GM12891 (cell line): ENCODE measurements around the gene RERE.
A peak's percentile ranks its signal among the peaks of the same experiment; 100 is the strongest.

ENCODE experiments used
- DNase-seq: peaks from one replicate; pipeline ENCODE4 v3.0.0; 2011; ENCODE audit warnings: low spot score; ENCODE audit not compliant: insufficient read length
- FAIRE-seq: peaks from 2 replicates; lab custom pipeline; 2011; peaks lifted over from hg19 to GRCh38; lab: Jason Lieb, UNC
- PAX5 ChIP-seq: IDR thresholded peaks from 2 replicates; pipeline ENCODE4 v1.6.1; 2011; ENCODE audit warnings: low read length, moderate library complexity, mild to moderate bottlenecking; ENCODE audit not compliant: insufficient read depth, severe bottlenecking
- POLR2A ChIP-seq: IDR thresholded peaks from 2 replicates; pipeline ENCODE4 v1.6.1; 2011; ENCODE audit warnings: low read depth, low read length, control low read depth
- POLR2AphosphoS5 ChIP-seq: IDR thresholded peaks from 2 replicates; pipeline ENCODE4 v1.6.1; 2011; ENCODE audit warnings: low read depth, low read length, control low read depth
- POU2F2 ChIP-seq: IDR thresholded peaks from 2 replicates; pipeline ENCODE4 v1.6.1; 2011; ENCODE audit warnings: low read depth, mild to moderate bottlenecking, control low read depth, low read length, moderate library complexity
- SPI1 ChIP-seq: IDR thresholded peaks from 2 replicates; pipeline ENCODE4 v1.6.1; 2011; ENCODE audit warnings: low read depth, low read length, control low read depth
- TAF1 ChIP-seq: IDR thresholded peaks from 2 replicates; pipeline ENCODE4 v1.6.1; 2011; ENCODE audit warnings: low read depth, low read length, control low read depth

The RERE gene

DNA sequence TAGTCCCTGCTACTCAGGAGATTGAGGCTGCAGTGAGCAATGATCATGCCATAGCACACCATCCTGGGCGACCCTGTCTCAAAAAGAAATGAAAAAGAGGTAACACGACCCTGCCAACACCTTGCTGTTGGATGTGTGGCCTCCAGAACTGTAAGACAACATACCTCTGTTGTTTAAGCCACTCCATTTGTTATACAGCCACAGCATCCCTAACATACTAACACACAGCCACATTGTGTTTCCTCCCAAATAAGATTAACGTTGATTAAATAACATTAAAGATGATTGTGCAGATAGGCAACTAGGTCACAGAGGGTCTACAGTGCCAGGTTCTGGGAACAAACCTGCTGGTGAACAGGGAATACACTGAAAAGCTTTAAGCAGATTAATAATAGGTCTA lies 170.4 kb downstream of the RERE start:
- FAIRE-seq: no peak
- no peak for DNase-seq
- no peak for TF ChIP-seq POLR2A
- no peak for TF ChIP-seq POU2F2
- TF ChIP-seq POLR2AphosphoS5: no peak
- no peak for TF ChIP-seq PAX5
- no peak for TF ChIP-seq TAF1
- no peak for TF ChIP-seq SPI1

DNA sequence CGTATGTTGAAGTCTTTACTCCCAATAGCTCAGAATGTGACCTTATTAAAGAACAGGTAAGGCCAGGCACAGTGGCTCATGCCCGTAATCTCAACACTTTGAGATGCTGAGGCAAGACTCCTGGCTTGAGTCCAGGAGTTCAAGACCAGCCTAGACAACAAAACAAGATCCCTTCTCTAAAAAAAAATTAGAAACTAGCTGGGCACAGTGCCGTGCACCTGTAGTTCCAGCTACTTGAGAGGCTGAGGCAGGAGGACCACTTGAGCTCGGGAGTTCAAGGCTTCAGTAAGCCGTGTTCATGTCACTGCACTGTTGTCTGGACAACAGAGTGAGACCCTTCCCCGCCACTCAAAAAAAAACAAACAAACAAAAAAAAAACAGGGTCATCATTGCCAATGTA lies 171.3 kb downstream of the RERE start:
- FAIRE-seq (no peak), DNase-seq (no peak)
- TF ChIP-seq TAF1 (no peak), POLR2AphosphoS5 (no peak)

DNA sequence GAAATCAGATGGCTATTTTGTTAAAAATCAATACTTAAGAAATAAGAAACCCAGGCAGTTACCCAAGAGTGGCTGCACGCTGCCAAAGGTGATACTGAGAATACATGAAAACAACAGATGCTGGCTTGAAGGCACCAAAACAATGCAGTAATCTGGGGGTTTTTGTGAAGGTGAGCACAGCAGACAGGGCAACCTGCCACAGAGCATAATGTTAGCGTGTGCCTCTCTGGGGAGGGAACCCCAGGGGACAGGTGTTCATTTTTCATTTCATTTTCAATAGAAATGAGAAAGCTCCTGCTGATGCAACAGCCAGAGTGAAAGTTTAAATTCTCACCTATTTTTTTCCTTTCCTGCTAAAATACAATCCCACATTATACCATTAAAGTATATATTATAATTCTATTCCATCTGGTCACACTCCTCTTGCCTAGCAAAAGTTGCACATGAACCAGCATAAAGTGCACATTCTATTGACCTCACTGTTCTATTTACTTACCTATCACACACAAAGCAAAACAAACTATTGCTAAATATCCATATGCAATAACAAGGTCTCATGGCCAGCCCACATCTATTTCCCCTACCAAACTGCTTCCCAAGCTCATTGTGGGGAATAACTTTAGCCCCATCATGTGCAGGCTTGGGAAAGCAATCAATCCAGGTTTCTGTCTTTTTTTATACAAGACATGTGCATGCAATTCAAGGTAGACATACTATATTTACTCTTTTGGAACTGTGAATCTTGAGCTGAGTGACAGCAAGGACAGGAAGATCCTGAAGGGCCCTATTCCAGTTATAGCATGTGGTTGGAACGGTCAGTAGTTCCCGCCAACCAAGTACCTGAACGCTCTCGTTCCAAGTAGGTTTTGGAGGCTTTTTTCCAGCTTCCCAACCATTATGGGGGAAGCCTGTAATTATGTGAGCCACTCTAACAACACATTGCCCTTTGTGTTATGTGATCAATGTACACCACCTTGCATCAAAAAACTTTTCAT lies 173.6 kb downstream of the RERE start:
- no peak for DNase-seq
- peak; percentile 80 for FAIRE-seq

DNA sequence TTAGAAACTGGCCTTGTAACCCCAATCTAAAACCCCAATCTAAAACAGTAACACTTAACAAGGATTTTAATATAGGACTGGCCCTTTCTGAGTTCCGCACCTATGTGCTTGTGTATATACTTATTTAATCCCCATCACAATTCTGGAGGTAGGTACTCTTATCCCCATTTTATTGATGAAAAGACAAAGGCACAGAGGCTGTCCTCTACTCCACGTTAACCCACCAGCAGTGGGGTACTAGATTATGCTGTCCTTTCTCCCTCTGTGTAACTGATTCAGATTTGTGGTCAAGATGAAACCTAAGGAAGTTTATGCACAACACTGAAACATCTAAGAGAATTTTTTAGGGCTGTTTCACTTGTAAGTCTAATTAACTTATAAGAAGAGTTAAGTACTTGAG lies 175.3 kb downstream of the RERE start:
- TF ChIP-seq TAF1 (no peak), SPI1 (no peak), POU2F2 (no peak), POLR2A (no peak), PAX5 (no peak), POLR2AphosphoS5 (no peak)
- no peak for DNase-seq
- no peak for FAIRE-seq

More for the DNA sequence above, 173.6 kb downstream of the RERE start:
- TF ChIP-seq SPI1 (no peak), PAX5 (no peak), POLR2AphosphoS5 (no peak), POLR2A (no peak), POU2F2 (no peak)

DNA sequence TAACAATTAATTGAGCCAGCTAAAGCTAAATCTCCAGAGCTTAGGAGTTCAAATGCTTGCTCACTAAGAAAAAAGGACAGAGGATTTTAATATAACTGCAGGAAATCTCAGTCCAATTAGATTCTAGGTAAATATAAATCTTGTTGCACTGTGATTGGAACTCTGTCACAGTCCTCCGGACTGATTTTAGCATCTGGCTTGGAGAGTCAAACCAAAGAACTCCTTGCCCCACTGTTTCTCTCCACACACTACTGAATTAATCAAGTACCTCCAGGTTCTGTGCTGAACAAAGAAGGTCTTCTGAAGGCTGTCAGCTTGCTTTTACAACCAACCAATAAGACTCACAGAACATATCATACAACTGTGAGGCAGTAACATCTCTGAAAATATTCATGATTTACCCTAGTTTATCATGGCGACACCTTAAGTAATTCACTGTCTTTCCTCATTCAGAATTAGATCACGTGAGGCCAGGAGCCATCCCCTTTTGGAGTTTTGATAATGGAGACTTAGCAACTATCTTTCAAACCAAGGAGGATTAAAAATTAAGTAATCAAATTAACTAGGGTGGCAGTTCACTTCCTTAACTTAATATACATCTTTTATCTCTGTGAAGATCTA lies 176.0 kb downstream of the RERE start:
- no peak for DNase-seq
- no peak for TF ChIP-seq TAF1
- no peak for FAIRE-seq

DNA sequence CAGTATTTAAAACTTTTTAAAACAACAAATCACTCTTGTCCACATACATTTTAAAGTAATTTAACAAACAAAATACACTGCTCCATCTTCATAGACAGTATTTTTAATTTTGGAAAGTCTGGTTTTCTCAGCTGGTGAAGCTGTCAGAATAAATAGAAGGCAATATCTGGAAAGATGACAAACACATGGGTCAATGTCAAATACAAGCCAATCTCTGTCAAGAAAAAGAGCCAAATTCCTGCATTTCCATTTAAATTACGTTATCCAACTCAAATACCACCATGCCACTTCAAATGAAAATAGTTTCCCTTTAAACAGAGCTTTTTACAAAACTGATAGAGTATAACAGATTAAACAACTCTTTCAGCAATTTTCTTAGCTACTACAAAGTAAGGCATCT lies 176.5 kb downstream of the RERE start:
- TF ChIP-seq POLR2AphosphoS5 (no peak), POU2F2 (no peak), PAX5 (no peak), SPI1 (no peak), TAF1 (no peak), POLR2A (no peak)
- no peak for FAIRE-seq
- DNase-seq: no peak

DNA sequence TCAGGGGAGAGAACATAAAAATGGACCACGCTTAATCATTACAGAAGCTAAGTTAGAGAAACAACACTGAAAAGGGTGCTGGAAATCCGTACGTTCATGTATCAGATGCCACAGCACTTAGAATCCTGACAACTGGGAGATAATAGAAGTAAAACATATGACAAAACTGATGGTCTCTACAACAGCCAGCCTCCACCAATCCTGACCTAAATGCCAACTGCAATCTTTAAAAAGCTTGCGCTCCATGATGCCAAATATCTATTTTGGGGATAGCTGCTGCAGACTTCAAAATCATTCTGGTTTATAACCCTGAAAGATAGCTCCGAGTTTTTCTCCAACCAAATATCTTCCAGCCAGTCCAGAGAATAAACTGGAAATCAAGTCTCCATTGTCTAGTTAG lies 178.3 kb downstream of the RERE start:
- DNase-seq (no peak), FAIRE-seq (no peak)
- TF ChIP-seq TAF1: no peak
- no peak for TF ChIP-seq PAX5
- no peak for TF ChIP-seq POU2F2
- TF ChIP-seq SPI1: no peak
- TF ChIP-seq POLR2A: no peak
- TF ChIP-seq POLR2AphosphoS5: no peak

DNA sequence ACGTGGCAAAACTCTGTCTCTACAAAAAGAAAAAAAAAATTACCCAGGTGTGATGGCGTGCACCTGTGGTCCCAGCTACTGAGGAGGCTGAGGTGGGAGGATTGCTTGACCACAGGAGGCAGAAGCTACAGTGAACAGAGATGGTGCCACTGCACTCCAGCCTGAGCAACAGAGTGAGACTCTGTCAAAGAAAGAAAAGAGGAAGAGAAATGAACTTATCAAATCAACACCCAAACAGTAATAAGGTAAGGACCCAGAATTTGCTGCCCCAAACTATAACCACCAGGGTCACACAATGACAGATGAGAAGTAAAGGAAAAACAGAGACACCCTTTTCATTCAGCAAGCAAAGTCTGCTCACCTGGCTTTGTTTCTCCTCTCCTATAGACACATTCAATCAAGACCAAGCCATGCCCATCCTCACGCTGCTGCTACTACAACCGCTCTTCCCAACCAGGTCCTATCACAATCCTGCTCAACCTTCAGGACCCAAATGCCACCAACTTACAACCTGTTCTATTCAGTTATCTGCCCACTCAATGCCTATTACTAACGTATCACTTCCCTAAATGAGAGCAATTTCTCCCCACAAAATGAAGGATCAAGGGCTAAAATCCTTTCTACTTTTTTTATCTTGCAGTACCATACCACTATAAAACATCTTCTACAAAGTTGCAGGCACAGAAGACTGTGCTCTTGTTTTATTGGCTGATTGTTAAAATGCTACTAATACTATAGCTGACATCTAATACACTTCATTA lies 183.5 kb downstream of the RERE start:
- DNase-seq (no peak), FAIRE-seq (no peak)
- TF ChIP-seq SPI1 (peak; percentile 76), PAX5 (no peak)

DNA sequence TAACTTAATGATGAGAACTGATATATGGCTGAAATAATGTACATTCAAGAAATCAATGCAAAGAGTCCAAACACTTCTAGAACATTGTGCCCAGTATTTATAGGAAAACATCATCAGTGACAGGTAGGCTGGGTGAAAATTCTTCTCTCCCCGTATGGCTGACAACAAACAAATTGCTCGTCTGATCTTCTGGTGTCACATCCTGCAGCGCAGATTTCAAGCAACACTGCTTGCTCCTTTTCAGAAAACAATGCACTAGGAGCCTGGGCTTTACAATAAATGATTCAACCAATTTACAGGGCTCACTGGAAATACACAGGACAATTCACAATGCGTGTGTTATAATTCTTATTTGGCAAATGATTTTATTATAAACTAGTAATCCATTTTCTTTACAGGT lies 185.3 kb downstream of the RERE start:
- DNase-seq (no peak), FAIRE-seq (peak; percentile 5)
- no peak for TF ChIP-seq POU2F2
- TF ChIP-seq POLR2AphosphoS5: no peak
- TF ChIP-seq PAX5: no peak
- TF ChIP-seq SPI1: no peak
- TF ChIP-seq POLR2A: no peak
- no peak for TF ChIP-seq TAF1

DNA sequence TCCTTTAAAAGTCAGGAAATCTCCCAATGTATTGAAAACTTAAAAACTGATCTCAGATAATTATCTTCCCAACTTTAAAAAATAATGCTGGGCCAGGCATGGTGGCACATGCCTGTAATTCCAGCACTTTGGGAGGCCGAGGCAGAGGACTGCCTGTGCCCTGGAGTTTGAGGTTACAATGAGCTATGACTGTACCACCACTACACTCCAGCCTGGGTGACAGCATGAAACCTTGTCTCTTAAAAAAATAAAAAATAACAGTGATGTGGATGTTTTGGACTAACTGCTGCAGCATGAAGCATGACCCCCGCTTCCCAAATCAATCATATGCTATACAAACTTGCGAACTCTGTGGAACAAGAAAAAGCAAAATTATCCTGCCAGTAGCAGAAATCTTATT lies 186.3 kb downstream of the RERE start:
- TF ChIP-seq TAF1: no peak
- no peak for TF ChIP-seq POU2F2
- TF ChIP-seq POLR2AphosphoS5: no peak
- no peak for TF ChIP-seq POLR2A
- no peak for TF ChIP-seq SPI1
- TF ChIP-seq PAX5: no peak
- no peak for FAIRE-seq
- no peak for DNase-seq
